CD4-positive, alpha-beta T cell treated with Interleukin-17A for 4 hours (primary cell): ENCODE results near the gene C15orf39.

Source experiments
- DNase-seq: peaks from one replicate; pipeline ENCODE4 v3.0.0-alpha.2; 2020; ENCODE audit warnings: mixed read lengths

C15orf39 gene

DNA sequence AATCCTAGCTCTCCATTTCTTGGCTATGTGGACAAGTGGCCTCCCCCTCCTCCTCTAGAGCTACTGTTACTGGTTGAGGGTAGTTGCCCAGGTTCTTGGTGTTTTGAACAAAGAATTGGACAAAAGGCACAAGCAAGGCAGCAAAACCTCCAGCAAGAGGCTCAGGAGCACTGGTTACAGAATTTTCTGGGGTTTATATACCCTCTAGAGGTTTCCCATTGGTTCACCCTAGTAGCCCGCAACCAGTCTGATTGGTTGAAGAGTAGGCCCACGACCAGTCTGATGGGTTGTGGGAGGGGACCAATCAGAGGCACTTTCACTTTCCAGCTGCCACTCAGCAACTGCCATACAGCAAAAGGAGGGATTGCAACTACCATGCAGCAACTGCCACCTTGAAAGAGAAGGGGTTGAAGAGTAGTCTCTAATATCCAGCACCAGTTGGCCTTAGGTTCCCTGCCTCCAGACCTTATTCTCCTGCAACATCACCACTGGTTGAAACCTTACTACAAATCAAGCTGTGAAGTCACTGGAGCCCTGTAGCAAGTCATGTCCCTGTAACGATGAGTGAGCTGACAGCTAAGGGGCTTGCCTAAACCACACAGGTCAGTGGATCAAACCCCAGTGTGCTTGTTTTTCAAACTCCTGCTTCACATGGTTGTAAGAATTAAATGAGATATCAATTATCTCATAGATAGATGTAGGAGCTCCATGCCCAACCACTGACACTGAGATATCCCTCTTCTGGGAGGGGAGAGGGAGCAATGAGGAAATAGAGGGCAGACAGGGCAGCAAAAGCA, 2.9 kb upstream of the C15orf39 start:
- peak; percentile 19 for DNase-seq

DNA sequence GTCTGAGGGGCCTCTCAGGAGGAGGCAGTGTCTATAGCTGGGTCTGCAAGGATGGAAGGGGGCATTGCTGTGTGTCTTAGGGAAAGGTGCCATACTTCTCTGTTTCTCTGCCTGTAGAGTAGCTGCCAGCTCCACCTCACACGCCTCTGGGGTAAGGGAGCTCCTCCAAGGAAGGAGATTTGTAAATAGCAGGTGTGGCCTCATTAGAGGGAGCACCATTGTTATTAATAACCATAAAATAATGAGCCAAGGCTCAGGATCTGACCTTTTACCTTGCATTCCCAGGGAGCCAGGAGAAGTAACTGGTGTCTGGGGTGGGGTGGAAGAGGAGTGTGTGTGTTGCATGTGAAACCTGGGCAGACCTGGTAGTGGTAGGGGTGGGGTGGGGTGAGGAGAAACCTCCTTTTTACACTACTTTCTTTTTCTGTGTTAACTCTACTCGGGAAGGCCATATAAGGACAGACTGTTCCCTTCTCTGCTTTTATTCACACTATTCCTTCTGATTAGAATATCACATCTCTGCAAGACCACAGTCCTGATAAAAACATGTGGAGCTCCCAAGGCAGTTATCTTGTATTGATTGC, 2.2 kb upstream of the C15orf39 start:
- DNase-seq: no peak

DNA sequence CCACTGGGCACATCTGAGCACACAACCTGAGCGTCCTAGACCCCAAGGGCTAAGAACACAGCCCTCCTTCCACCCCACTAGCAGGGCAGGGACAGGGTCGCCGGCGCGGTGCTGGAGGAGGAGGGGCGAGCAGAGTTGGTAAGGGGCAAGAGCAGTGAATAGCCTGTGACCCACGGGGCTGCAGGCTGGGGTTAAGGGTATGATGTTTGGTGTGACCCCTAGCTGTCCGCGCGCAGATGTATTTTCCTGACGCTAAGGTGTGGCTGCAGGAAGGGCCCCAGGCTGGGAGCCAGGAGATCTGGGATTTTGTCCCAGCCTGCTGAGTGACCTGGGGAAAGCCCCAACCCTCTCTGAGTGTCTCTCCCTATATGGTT, 1.3 kb upstream of the C15orf39 start:
- no peak for DNase-seq

DNA sequence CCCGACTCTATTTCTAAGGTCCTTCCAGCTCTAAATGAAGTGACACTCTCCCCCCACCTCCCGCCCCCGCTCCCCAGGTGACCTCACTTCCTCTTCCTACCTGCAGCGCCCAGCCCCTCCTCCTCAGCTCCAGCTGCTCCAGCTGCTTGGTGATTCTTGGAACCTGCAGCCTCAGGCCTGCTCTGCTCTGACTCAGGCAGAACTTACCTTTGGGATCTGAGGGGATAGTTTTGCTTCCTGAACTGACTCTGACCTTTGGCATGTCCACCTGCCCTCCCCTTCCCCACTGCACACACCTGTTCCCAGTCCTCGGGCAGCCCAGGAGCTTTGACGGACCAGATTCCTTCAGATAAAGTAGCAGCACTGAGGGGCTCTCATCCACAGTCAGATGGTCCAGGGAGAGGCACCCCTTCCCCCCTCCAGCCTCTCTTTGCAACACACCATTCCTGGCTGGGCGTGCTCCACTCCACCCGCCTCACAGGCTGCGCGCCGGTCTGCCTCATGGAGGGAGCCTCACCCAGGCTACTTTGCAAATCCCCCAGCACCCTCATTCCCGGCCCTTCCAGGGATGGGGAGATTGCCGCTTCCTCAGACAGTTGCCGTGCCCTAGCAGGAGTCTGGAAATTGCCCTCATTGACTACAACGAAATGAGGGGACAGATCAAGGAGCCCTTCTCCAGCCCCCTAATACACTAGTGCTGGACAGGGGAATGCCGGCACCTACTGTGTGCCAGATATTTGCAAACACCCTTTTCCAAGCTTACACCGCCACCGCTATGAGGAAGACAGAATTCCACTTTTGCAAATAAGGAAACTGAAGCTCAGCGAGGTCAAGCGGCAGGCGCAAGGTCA, 692 bp upstream of the C15orf39 start:
- DNase-seq: peak; percentile 71

- peak; percentile 92 for DNase-seq
These were observed 752 bp downstream of the C15orf39 start for GRCh38 chr15:75202251-75203016.

- no peak for DNase-seq
These were observed 1.6 kb downstream of the C15orf39 start for GRCh38 chr15:75203017-75203907.

DNA sequence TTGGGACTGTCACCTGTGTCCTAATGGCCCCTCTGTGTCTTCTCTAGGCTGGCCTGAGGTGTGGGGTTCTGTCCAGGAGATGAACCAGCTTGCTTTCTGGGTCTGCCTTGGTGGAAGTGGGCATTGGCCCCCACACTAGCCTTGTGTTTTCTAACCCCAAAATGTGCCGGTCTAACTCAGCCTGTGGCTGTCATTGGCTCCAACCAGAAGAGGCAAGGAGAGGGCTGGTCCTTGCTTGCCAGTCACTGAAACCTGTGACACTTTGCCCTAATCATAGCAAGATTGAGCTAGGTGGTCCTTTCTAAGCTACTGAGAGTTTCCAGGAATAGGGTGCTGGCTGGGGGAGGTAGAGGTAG, 2.2 kb downstream of the C15orf39 start:
- no peak for DNase-seq

DNA sequence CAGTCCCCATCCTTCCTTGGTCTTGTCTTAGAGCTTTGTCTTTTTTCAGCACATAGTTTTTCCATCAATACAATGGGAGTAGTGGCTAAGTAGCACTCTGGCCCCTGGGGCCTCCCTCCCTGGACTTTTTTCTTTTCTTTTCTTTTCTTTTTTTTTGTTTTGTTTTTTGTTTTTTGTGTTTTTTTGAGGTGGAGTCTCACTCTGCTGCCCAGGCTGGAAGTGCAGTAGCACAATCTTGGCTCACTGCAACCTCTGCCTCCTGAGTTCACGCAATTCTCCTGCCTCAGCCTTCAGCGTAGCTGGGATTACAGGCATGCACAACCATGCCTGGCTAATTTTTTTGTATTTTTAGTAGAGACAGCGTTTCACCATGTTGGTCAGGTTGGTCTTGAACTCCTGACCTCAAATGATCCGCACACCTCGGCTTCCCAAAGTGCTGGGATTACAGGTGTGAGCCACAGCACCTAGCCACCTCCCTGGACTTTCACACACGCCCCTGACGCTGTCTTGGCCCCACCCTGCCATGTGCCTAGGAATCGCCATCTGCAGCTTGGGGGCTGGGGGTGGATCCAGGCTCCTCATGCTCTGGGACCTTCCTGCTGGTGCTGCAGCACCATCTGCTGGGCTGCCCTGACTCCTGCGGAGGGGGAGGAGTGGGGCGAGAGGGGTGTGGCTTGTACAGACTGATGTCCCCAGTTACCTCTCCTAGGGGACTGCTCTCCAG, 2.8 kb downstream of the C15orf39 start:
- peak; percentile 88 for DNase-seq

GRCh38 chr15:75205064-75205395, 3.3 kb downstream of the C15orf39 start:
- DNase-seq: no peak

- DNase-seq: no peak
These were observed 4.3 kb downstream of the C15orf39 start for GRCh38 chr15:75206006-75206405.

- no peak for DNase-seq
These were observed 5.3 kb downstream of the C15orf39 start for GRCh38 chr15:75206803-75207617.

DNA sequence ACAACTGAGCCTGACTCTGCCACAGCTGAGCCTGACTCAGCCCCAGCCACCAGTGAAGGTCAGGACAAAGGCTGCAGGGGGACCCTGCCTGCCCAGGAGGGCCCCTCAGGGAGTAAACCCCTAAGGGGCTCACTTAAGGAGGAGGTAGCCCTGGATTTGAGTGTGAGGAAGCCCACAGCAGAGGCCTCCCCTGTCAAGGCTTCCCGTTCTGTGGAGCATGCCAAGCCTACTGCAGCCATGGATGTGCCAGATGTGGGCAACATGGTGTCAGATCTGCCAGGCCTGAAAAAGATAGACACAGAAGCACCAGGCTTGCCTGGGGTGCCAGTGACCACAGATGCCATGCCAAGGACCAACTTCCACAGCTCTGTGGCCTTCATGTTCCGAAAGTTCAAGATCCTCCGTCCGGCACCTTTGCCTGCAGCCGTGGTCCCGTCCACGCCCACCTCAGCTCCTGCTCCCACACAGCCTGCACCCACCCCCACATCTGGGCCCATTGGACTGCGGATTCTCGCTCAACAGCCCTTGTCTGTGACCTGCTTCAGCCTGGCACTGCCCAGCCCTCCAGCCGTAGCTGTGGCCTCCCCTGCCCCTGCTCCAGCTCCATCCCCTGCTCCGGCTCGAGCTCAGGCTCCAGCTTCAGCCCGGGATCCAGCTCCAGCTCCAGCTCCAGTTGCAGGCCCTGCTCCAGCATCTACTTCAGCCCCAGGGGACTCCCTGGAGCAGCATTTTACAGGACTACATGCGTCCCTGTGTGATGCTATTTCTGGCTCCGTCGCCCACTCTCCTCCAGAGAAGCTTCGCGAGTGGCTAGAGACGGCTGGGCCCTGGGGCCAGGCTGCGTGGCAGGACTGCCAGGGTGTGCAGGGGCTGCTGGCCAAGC, 6.2 kb downstream of the C15orf39 start:
- no peak for DNase-seq

DNA sequence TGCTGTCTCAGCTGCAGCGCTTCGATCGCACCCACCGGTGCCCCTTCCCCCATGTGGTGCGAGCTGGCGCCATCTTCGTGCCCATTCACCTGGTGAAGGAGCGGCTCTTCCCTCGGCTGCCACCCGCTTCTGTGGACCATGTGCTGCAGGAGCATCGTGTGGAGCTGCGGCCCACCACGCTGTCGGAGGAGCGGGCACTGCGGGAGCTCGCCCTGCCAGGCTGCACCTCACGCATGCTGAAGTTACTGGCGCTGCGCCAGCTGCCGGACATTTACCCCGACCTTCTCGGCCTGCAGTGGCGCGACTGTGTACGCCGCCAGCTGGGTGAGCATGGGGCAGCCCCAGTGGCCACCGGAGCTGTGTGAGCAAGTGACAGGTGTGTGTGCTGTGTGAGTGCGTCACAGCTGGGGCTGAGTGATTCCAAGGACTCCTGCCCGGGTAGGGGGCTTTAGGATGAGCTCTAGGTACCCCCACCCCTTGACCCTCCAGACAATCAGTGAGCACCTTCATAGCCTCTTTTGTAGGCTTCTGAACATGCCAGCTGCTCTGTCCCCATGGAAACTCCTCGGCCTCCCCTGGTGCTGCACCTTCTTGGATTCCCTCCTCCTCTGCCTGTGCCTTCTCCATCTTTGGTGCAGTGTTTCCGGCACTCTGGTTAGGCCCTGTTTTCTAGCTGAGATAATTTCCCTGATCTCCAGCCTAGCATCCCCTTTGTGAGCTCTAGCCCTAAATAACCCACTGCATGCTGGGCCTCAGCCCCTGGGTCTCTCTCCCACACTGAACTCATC, 7.0 kb downstream of the C15orf39 start:
- DNase-seq: no peak

GRCh38 chr15:75209289-75209676, 7.6 kb downstream of the C15orf39 start:
- DNase-seq: no peak

DNA sequence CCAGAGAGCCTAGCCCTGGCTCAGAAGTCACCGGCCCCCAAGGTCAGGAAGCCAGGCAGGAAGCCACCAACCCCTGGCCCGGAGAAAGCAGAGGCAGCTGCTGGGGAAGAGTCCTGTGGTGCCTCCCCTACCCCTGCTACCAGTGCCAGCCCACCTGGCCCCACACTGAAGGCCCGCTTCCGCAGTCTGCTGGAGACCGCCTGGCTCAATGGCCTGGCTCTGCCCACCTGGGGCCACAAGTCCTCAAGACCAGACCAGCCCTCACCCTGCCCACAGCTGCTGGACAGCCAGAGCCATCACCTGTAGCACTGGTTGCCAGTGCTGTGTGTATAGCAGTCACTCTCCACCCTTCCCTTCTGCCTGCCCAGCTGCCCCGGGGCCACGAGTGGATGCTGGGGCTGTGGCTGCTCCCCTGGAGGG, 9.1 kb downstream of the C15orf39 start:
- no peak for DNase-seq

DNA sequence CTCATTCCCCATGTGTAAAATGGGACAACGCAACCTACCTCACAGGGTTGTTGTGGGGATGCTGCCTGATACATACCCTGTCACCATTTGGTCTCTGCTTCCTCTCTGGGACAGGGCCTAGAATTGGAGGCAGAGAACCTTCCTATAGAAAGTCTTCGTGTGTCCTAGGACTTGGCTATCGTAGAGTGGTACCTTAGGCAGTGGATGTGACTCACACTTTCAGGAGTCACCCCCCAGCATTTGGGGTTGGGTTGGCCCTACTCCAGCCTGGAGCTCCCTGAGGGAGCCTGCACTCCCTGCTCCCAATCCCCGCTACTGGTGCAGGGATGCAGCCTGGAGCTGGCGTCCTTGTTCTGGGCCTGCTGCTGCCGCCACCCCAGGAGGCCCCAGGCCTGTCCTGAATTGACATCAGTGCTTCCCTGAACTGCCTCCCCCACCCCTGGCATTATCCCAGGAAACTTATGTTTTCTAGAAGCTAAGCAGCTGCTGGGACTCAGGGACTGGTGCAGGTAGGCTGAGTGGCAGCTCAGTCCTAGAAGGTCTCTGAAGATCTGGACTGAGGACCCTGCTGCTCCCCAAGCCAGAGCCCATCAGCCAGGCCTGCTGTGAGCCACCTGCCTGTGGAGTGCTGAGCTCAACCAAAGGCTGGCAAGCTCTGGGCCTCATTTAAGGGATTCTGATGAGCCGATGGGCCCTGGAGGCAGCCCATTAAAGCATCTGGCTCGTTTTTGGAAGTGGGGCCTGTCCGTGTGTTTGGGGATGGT, 9.9 kb downstream of the C15orf39 start:
- DNase-seq: no peak

DNA sequence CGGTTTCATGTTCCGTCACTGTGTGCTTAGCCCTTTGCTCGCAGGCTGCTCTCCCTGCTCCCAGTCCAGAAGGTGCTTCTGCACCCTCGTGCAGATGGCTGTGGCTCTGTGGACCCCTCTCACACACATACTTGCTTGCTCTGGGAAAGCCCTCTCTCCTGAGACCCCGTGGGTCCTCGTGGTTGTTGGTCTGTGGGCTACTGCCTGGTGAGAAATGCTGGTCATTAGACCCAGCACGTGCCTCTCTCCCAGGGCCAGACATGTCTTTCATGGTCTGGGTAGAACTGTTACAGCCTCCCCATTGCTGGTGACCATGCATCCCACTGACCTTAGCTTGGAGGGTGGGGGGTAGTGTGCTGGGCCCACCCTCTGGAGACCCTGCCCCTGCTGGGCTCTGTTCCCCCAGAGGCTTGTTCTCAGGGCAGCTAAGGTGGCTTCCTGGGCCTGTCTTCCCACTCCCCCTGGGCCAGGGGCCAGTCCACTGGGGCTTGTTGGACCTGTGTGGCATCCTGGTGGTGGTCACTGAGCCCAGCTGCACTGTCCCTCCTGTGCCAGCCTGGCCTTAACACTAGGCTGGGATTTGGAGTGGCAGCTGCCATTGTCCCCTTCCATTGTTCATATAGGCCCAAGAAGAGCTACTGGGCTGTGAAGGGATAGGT, 10.6 kb downstream of the C15orf39 start:
- DNase-seq: no peak
